ENCODE measurements around the gene AQP9. TPM values are rescaled to one million over a fixed set of nuclear protein-coding genes. Genes with fewer than 3 reads are reported as not detected.

AQP9 gene
- total RNA-seq, 4 donors from 2014 or later = 0.26 to 9.6 (median 0.98) TPM; not detected in 1

DNA sequence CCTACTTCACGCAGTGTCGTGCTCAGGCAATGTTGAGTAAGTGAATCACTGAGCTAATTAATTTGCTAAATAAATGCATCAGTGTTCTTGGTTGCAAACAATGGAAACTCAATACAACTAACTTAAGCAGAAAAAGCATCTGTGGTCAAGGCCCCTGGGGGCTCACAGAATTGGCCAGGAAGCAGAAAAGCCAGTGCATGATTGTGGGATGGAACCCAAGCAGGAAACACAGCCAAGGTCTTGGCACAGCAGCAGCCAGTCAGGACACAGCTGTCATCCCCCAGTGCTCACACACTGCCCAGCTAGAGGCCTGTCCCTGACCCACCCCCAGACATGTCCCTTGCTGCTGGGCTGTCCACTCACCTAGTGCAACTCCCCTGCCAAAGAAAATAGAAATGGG, 85.9 kb downstream of the AQP9 start:
- H3K4me1 ChIP-seq = peaks cover 12 to 21% (median 13%) of the 10 kb centered on the region in 4 donors
- no peak overlapping the region for H3K27ac ChIP-seq (replicated peaks in 1 of 4)
- TF ChIP-seq EP300 (IDR thresholded peaks at IDR 0.05) (no peak), POLR2AphosphoS5 (IDR thresholded peaks at IDR 0.05) (peak in 1 of 2 donors; percentile 12)
- no peak for DNase-seq (ENCODE audit: extremely low spot score)
- no peaks in the 10 kb centered on the region for H3K36me3 ChIP-seq
- H3K9me3 ChIP-seq = peaks cover 0 to 7% (median 3%) of the 10 kb centered on the region in 4 donors
- no peak overlapping the region for H3K4me3 ChIP-seq
- WGBS = 61% methylated on average over 2 of the region's 2 CpGs
- H3K27me3 ChIP-seq = no peaks in the 10 kb centered on the region
- intact Hi-C loops (cut with DNase I) = no loop called here

DNA sequence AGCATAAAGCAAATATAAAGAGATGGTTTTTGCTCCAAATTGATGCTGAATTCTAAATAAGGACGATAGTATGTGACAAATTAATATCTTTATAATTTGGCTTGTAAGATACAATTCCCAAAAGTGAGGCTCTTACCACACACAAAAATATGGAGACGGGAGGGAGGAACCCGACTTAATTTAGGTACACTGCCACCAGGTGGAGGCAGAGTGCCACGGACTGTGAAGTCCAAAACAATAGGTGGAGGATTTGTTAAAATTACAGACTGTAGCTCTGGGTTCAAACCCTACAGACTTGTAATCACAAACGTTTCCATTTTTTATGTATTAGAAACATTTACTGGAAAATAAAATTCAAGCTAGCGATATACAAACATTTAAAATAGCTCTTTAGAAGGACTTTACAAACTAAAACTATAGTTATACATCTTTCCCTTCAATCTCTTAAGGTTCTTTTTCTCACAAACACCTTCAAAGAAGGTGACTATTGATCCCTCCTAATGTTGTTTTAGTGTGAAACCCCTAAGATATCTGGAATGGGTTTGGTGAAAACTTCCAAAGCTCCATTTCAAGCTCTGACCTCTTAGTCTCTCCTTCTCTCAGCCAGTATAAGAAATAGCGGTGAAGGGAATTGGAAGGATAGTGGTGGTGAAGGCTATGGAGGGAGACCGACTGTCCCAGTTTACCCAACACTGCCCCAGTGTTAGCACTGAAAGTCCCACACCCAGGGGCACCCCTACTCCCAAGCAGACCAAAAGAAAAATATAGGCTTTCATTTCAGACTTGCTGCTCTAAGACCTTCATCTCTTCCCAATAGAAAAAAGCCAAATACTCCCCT, 89.7 kb downstream of the AQP9 start:
- H3K27ac ChIP-seq (replicated peaks in 1 of 4) = no peak overlapping the region
- intact Hi-C loops (cut with DNase I) = no loop called here
- TF ChIP-seq EP300 (IDR thresholded peaks at IDR 0.05) (no peak), POLR2AphosphoS5 (IDR thresholded peaks at IDR 0.05) (no peak), CTCF (IDR thresholded peaks at IDR 0.05) (peak; percentile 68 to 75 (median 71))

GRCh38 chr15:58228718-58229117, 90.5 kb downstream of the AQP9 start:
- Histone ChIP-seq H3K27me3 (no peaks in the 10 kb centered on the region), H3K4me1 (peaks cover 17 to 24% (median 21%) of the 10 kb centered on the region in 4 donors), H3K27ac (replicated peaks in 1 of 4) (no peak overlapping the region), H3K36me3 (no peaks in the 10 kb centered on the region), H3K9me3 (no peaks in the 10 kb centered on the region), H3K4me3 (no peak overlapping the region)
- intact Hi-C loops (cut with DNase I) = no loop called here
- TF ChIP-seq CTCF (IDR thresholded peaks at IDR 0.05) (no peak), POLR2AphosphoS5 (IDR thresholded peaks at IDR 0.05) (peak in 1 of 2 donors; percentile 12)
- WGBS = 8% methylated on average over 1 of the region's 1 CpG
- DNase-seq (ENCODE audit: extremely low spot score) = no peak

More for the DNA sequence above, 89.7 kb downstream of the AQP9 start:
- no peak overlapping the region for H3K4me3 ChIP-seq
- 55% methylated on average over 8 of the region's 8 CpGs for WGBS
- peaks cover 17 to 27% (median 21%) of the 10 kb centered on the region in 4 donors for H3K4me1 ChIP-seq
- no peaks in the 10 kb centered on the region for H3K36me3 ChIP-seq
- no peak for DNase-seq (ENCODE audit: extremely low spot score)
- H3K9me3 ChIP-seq = no peaks in the 10 kb centered on the region
- H3K27me3 ChIP-seq = no peaks in the 10 kb centered on the region

GRCh38 chr15:58229297-58229768, 91.2 kb downstream of the AQP9 start:
- no peak for DNase-seq (ENCODE audit: extremely low spot score)
- H3K9me3 ChIP-seq = no peaks in the 10 kb centered on the region
- H3K27me3 ChIP-seq = no peaks in the 10 kb centered on the region
- H3K27ac ChIP-seq (replicated peaks in 1 of 4) = no peak overlapping the region
- no peak overlapping the region for H3K4me3 ChIP-seq
- peaks cover 15 to 19% (median 18%) of the 10 kb centered on the region in 4 donors for H3K4me1 ChIP-seq
- 37% methylated on average over 8 of the region's 8 CpGs for WGBS
- no peaks in the 10 kb centered on the region for H3K36me3 ChIP-seq
- TF ChIP-seq POLR2A (IDR thresholded peaks at IDR 0.05; ENCODE audit: low read depth) (no peak), EP300 (IDR thresholded peaks at IDR 0.05) (no peak), CTCF (IDR thresholded peaks at IDR 0.05) (no peak), POLR2AphosphoS5 (IDR thresholded peaks at IDR 0.05) (no peak)
- intact Hi-C loops (cut with DNase I) = no loop called here

GRCh38 chr15:58232281-58233065, 94.3 kb downstream of the AQP9 start:
- DNase-seq (ENCODE audit: extremely low spot score) = no peak

More at GRCh38 chr15:58232281-58233065, 94.3 kb downstream of the AQP9 start:
- 74% methylated on average over 3 of the region's 3 CpGs for WGBS
- H3K27me3 ChIP-seq = no peaks in the 10 kb centered on the region
- no peak for TF ChIP-seq POLR2AphosphoS5 (IDR thresholded peaks at IDR 0.05)
- TF ChIP-seq CTCF (IDR thresholded peaks at IDR 0.05) = no peak
- H3K9me3 ChIP-seq = no peaks in the 10 kb centered on the region
- H3K4me1 ChIP-seq = peaks cover 15 to 19% (median 17%) of the 10 kb centered on the region in 4 donors
- no peak overlapping the region for H3K27ac ChIP-seq (replicated peaks in 1 of 4)
- no peak overlapping the region for H3K4me3 ChIP-seq
- H3K36me3 ChIP-seq = no peaks in the 10 kb centered on the region
- intact Hi-C loops (cut with DNase I) = no loop called here

All from esophagus muscularis mucosa (tissue), 4 donors.